IMR-90 (cell line): ENCODE results near the gene WFDC9. TPM values are rescaled to one million over a fixed set of nuclear protein-coding genes. Genes with fewer than 3 reads are reported as not detected.

Experiments used
- ATAC-seq: fragments of 200-7000 bp; cut with Tn5 transposase; 2 replicates; pipeline ENCODE4 v1.9.1; 2020; ENCODE audit warnings: low read depth, mild to moderate bottlenecking, moderate library complexity
- BruUV-seq: library from RNA; stranded (reverse); fragments of 400-500 nt; replicated peaks from 2 replicates; lab custom pipeline; 2021; lab: Mats Ljungman, UMichigan
- CTCF ChIA-PET: fragments of 300-600 bp; formaldehyde crosslinking; extraction: SDS; loops from one replicate; lab custom pipeline; 2021; ENCODE audit warnings: antibody characterized with exemption; lab: Yijun Ruan, JAX
- POLR2A ChIA-PET: fragments of 300-600 bp; sonication (Branson Sonifier 250); formaldehyde crosslinking; loops from one replicate; lab custom pipeline; 2022; ENCODE audit warnings: antibody characterized with exemption; ENCODE audit not compliant: unreplicated experiment; lab: Charles Lee
- DNase-seq: peaks from one replicate; pipeline ENCODE4 v3.0.0; 2013
- H2AFZ ChIP-seq: replicated peaks from 2 replicates; pipeline ENCODE3; 2013; ENCODE audit warnings: low read length, mild to moderate bottlenecking; ENCODE audit not compliant: poor library complexity
- H2AK5ac ChIP-seq: 2 replicates; pipeline ENCODE4 v1.6.1; 2013; ENCODE audit warnings: low read depth, low read length, inconsistent platforms
- H2AK9ac ChIP-seq: replicated peaks from 2 replicates; pipeline ENCODE3; 2013; ENCODE audit warnings: mild to moderate bottlenecking, low read depth, low read length, moderate library complexity; ENCODE audit not compliant: poor library complexity
- H2BK120ac ChIP-seq: 2 replicates; pipeline ENCODE4 v1.6.1; 2013; ENCODE audit warnings: low read depth, low read length, inconsistent platforms
- H2BK15ac ChIP-seq: 3 replicates; pipeline ENCODE4 v1.6.1; 2013; ENCODE audit warnings: low read depth, low read length, inconsistent platforms
- H2BK20ac ChIP-seq: 2 replicates; pipeline ENCODE4 v1.6.1; 2013; ENCODE audit warnings: low read depth, mild to moderate bottlenecking, inconsistent platforms, low read length, moderate library complexity
- H2BK5ac ChIP-seq: 2 replicates; pipeline ENCODE4 v1.6.1; 2013; ENCODE audit warnings: mild to moderate bottlenecking, low read depth, low read length, inconsistent platforms; ENCODE audit not compliant: poor library complexity, severe bottlenecking
- H3K14ac ChIP-seq: replicated peaks from 2 replicates; pipeline ENCODE4 v1.6.1; 2013; ENCODE audit warnings: low read depth, low read length, inconsistent platforms
- H3K18ac ChIP-seq: 2 replicates; pipeline ENCODE4 v1.6.1; 2013; ENCODE audit warnings: low read depth, low read length, control low read depth
- H3K23ac ChIP-seq: 2 replicates; pipeline ENCODE4 v1.6.1; 2013; ENCODE audit warnings: low read depth, low read length, inconsistent platforms
- H3K27ac ChIP-seq: 2 replicates; pipeline ENCODE4 v1.5.1; 2013; ENCODE audit warnings: mild to moderate bottlenecking, control low read depth, low read length; ENCODE audit not compliant: insufficient read depth
- H3K27me3 ChIP-seq: 2 replicates; pipeline ENCODE4 v1.6.1; 2013; ENCODE audit warnings: low read length; ENCODE audit not compliant: control insufficient read depth, insufficient read depth
- H3K36me3 ChIP-seq: 2 replicates; pipeline ENCODE4 v1.6.1; 2013; ENCODE audit warnings: low read length, mixed read lengths; ENCODE audit not compliant: control insufficient read depth, insufficient read depth
- H3K4ac ChIP-seq: 2 replicates; pipeline ENCODE4 v1.6.1; 2013; ENCODE audit warnings: low read depth, low read length, inconsistent platforms
- H3K4me1 ChIP-seq: 2 replicates; pipeline ENCODE4 v1.6.1; 2013; ENCODE audit warnings: low read length, mixed read lengths; ENCODE audit not compliant: control insufficient read depth, insufficient read depth
- H3K4me2 ChIP-seq: 2 replicates; pipeline ENCODE4 v1.6.1; 2013; ENCODE audit warnings: low read depth, mild to moderate bottlenecking, control low read depth, low read length, moderate library complexity
- H3K4me3 ChIP-seq: 2 replicates; pipeline ENCODE4 v1.5.1; 2013; ENCODE audit warnings: low read depth, mild to moderate bottlenecking, control low read depth, low read length, moderate library complexity; ENCODE audit not compliant: insufficient read depth
- H3K56ac ChIP-seq: 2 replicates; pipeline ENCODE4 v1.6.1; 2013; ENCODE audit warnings: low read length, inconsistent platforms; ENCODE audit not compliant: insufficient read depth; ENCODE audit errors: extremely low read depth
- H3K79me1 ChIP-seq, 2 experiments: 2 replicates each; pipeline ENCODE4 v1.6.1; 2013; ENCODE audit warnings: low read length in 2 of 2, inconsistent platforms in 1 of 2, low read depth in 1 of 2
- H3K9ac ChIP-seq: 2 replicates; pipeline ENCODE4 v1.6.1; 2013; ENCODE audit warnings: low read depth, low read length, control low read depth
- H3K9me1 ChIP-seq: 2 replicates; pipeline ENCODE4 v1.6.1; 2013; ENCODE audit warnings: low read length, inconsistent platforms; ENCODE audit not compliant: insufficient read depth
- H3K9me3 ChIP-seq: 2 replicates; pipeline ENCODE4 v1.6.1; 2013; ENCODE audit warnings: low read length; ENCODE audit not compliant: control insufficient read depth, insufficient read depth
- H4K20me1 ChIP-seq: 2 replicates; pipeline ENCODE4 v1.6.1; 2013; ENCODE audit warnings: low read length, inconsistent platforms; ENCODE audit not compliant: insufficient read depth
- H4K5ac ChIP-seq: 2 replicates; pipeline ENCODE4 v1.6.1; 2013; ENCODE audit warnings: mild to moderate bottlenecking, low read depth, low read length, control low read depth
- H4K8ac ChIP-seq, 2 experiments: 2 replicates each; pipeline ENCODE4 v1.6.1; 2013; ENCODE audit warnings: low read depth in 2 of 2, low read length in 2 of 2, control low read depth in 1 of 2, inconsistent platforms in 1 of 2
- H4K91ac ChIP-seq: 2 replicates; pipeline ENCODE4 v1.6.1; 2013; ENCODE audit warnings: low read depth, low read length, inconsistent platforms; ENCODE audit not compliant: insufficient read depth
- NFE2L2 ChIP-seq: fragments of 150-350 bp; IDR thresholded peaks from 2 replicates; pipeline ENCODE4 v1.6.1; 2016; ENCODE audit warnings: low read depth, mild to moderate bottlenecking, low read length
- dilution Hi-C: fragments of 300-500 bp; cut with HindIII; formaldehyde crosslinking; loops from one replicate; pipeline ENCODE4 v1.14.3; 2018; ENCODE audit warnings: low sequenced_read_pairs; ENCODE audit not compliant: unreplicated experiment
- in situ Hi-C: fragments of 300-500 bp; cut with MboI; formaldehyde crosslinking; loops from 3 replicates; pipeline ENCODE4 v1.14.3; 2019; ENCODE audit warnings: low sequenced_read_pairs, inconsistent platforms, mixed read lengths
- intact Hi-C: fragments of 100-400 bp; cut with micrococcal nuclease; formaldehyde crosslinking; loops from 2 replicates; pipeline ENCODE4 v1.10.0; 2022
- polyA plus RNA-seq, 3 experiments: library from polyadenylated mRNA; depleted of rRNA; stranded (reverse); fragments of >200 nt; gene quantifications; 2 replicates each; pipeline ENCODE4 v1.2.3, GENCODE V29; 2012; ENCODE audit warnings: low replicate concordance in 1 of 3
- total RNA-seq: library from RNA; depleted of rRNA; stranded (reverse); fragments of >200 nt; gene quantifications from 2 replicates; pipeline ENCODE4 v1.2.3, GENCODE V29; 2012

The WFDC9 gene
- total and polyA plus RNA-seq, 2 of the 4 experiments (the other 2 are of a cell fraction): not detected

- H4K91ac ChIP-seq: no peak overlapping the region
- H3K9me1 ChIP-seq: no peaks in the 10 kb centered on the region
- no peak overlapping the region for H4K5ac ChIP-seq
- H3K4me1 ChIP-seq: no peaks in the 10 kb centered on the region
- CTCF ChIA-PET: no interaction called here
- no peak overlapping the region for H4K8ac ChIP-seq
- H3K14ac ChIP-seq: no peak overlapping the region
- no peak overlapping the region for H3K4ac ChIP-seq
- H2BK5ac ChIP-seq: no peak overlapping the region
- dilution Hi-C loops (no loop called here), in situ Hi-C loops (no loop called here), intact Hi-C loops (no loop called here)
- no peaks in the 10 kb centered on the region for H4K20me1 ChIP-seq
- no peak for TF ChIP-seq NFE2L2
- no peak overlapping the region for H2AFZ ChIP-seq
- H2BK15ac ChIP-seq: no peak overlapping the region
- H3K9ac ChIP-seq: no peak overlapping the region
- H3K56ac ChIP-seq: no peak overlapping the region
- H3K27me3 ChIP-seq: no peaks in the 10 kb centered on the region
- H2AK9ac ChIP-seq: no peak overlapping the region
- H2AK5ac ChIP-seq: no peak overlapping the region
- DNase-seq (no peak), ATAC-seq (no peak)
- no peak overlapping the region for H2BK20ac ChIP-seq
- H3K4me2 ChIP-seq: no peak overlapping the region
- H3K27ac ChIP-seq: no peak overlapping the region
- H3K23ac ChIP-seq: no peak overlapping the region
- no peaks in the 10 kb centered on the region for H3K9me3 ChIP-seq
- no peak overlapping the region for H2BK120ac ChIP-seq
- POLR2A ChIA-PET: no interaction called here
- no peaks in the 10 kb centered on the region for H3K36me3 ChIP-seq
- H3K4me3 ChIP-seq: no peak overlapping the region
- no peaks in the 10 kb centered on the region for H3K79me1 ChIP-seq
- no peak overlapping the region for H3K18ac ChIP-seq
- BruUV-seq: no TSS peak
Observed at GRCh38 chr20:45672765-45673164, 41.7 kb upstream of the WFDC9 start.
